Osteocyte (in vitro differentiated cells): ENCODE measurements around the gene MOCOS. TPM values are rescaled to one million over a fixed set of nuclear protein-coding genes. Genes with fewer than 3 reads are reported as not detected.

ENCODE experiments used
- DNase-seq: peaks from one replicate; pipeline ENCODE4 v3.0.0; 2021; ENCODE audit warnings: mixed read lengths; ENCODE audit not compliant: unreplicated experiment; ENCODE audit errors: extremely low spot score
- H3K27ac Mint-ChIP-seq: one replicate; pipeline ENCODE4 v1.8.0; 2021; ENCODE audit warnings: mild to moderate bottlenecking, mixed read lengths; ENCODE audit not compliant: unreplicated experiment
- H3K27me3 Mint-ChIP-seq: one replicate; pipeline ENCODE4 v1.8.0; 2021; ENCODE audit warnings: mixed read lengths; ENCODE audit not compliant: unreplicated experiment
- H3K36me3 Mint-ChIP-seq: one replicate; pipeline ENCODE4 v1.8.0; 2021; ENCODE audit warnings: mixed read lengths; ENCODE audit not compliant: unreplicated experiment
- H3K4me1 Mint-ChIP-seq: one replicate; pipeline ENCODE4 v1.8.0; 2021; ENCODE audit warnings: mixed read lengths; ENCODE audit not compliant: unreplicated experiment
- H3K4me3 Mint-ChIP-seq: one replicate; pipeline ENCODE4 v1.8.0; 2021; ENCODE audit warnings: mild to moderate bottlenecking, moderate library complexity, mixed read lengths; ENCODE audit not compliant: unreplicated experiment
- H3K9me3 Mint-ChIP-seq: one replicate; pipeline ENCODE4 v1.8.0; 2021; ENCODE audit warnings: mixed read lengths; ENCODE audit not compliant: unreplicated experiment
- total RNA-seq: library from RNA; stranded (reverse); gene quantifications from 2 replicates; pipeline ENCODE4 v1.2.1, GENCODE V29; 2021
- TF ChIP-seq, protein P1 (sequence below): fragments of 200-600 bp; sonication (generic); IDR thresholded peaks from 2 replicates; pipeline ENCODE4 v1.5.0; 2021; ENCODE audit warnings: antibody characterized with exemption, mild to moderate bottlenecking, moderate library complexity

The MOCOS gene
- total RNA-seq, 1 donor from 2014 or later: 5.2 TPM

DNA sequence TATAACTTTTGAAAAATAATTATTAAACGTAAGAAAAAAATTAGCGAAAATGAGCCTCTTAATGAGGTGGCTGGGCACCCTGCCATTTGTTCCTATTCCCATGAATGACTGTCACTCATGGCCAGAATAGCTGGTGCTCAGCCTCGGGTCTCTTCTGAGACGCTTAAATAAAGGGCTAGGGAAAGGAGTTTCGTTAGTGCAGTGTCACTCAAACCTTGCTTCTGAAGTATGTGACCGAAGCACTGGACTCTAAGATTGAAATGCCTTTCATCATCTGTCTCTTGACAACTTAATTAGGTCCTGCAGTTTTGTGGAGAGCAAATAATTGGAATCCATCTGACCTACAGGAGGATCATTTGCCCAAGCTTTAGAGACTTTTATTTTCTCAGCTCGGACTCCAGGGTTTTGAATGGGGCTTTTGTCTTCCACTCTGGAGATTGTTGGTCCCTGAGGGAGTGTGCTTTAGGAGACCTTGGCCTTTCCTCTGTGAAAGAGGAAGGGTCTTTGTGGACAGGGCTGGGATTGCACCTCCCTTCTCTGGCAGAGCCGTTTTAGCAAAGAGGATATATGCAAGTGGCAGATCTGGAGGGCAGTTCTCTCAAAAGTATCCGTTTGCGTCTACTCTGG is 67.9 kb downstream of the MOCOS start:
- no peak for DNase-seq
- H3K36me3 Mint-ChIP-seq: peaks cover 4% of the 10 kb centered on the region
- no peak overlapping the region for H3K4me3 Mint-ChIP-seq
- H3K9me3 Mint-ChIP-seq: no peaks in the 10 kb centered on the region
- H3K4me1 Mint-ChIP-seq: peaks cover 15% of the 10 kb centered on the region
- no peak overlapping the region for H3K27ac Mint-ChIP-seq
- TF ChIP-seq, protein P1, sequence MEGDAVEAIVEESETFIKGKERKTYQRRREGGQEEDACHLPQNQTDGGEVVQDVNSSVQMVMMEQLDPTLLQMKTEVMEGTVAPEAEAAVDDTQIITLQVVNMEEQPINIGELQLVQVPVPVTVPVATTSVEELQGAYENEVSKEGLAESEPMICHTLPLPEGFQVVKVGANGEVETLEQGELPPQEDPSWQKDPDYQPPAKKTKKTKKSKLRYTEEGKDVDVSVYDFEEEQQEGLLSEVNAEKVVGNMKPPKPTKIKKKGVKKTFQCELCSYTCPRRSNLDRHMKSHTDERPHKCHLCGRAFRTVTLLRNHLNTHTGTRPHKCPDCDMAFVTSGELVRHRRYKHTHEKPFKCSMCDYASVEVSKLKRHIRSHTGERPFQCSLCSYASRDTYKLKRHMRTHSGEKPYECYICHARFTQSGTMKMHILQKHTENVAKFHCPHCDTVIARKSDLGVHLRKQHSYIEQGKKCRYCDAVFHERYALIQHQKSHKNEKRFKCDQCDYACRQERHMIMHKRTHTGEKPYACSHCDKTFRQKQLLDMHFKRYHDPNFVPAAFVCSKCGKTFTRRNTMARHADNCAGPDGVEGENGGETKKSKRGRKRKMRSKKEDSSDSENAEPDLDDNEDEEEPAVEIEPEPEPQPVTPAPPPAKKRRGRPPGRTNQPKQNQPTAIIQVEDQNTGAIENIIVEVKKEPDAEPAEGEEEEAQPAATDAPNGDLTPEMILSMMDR: no peak
- H3K27me3 Mint-ChIP-seq: no peaks in the 10 kb centered on the region

GRCh38 chr18:36256094-36256493 is 68.8 kb downstream of the MOCOS start:
- Mint-ChIP-seq H3K9me3 (no peaks in the 10 kb centered on the region), H3K4me1 (peaks cover 15% of the 10 kb centered on the region), H3K4me3 (no peak overlapping the region), H3K27me3 (no peaks in the 10 kb centered on the region), H3K36me3 (peaks cover 2% of the 10 kb centered on the region), H3K27ac (no peak overlapping the region)
- DNase-seq: no peak
- TF ChIP-seq, protein P1: no peak

DNA sequence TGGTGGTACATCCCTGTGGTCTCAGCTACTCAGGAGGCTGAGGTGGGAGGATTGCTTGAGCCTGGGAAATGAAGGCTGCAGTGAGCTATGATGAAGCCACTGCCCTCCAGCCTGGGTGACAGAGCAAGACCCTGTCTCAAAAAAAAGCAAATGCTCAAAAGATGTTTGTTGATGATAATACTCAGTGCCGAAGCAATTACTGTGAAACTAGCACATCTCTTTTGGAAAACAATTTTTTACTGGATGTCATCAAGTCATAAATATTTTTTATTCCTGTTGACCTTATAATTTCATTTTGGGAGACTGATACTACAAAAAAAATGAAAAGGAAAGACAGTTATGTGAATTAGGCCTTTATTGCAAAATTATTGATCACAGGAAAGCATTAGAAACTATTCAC is 75.7 kb downstream of the MOCOS start:
- Mint-ChIP-seq H3K36me3 (no peaks in the 10 kb centered on the region), H3K4me1 (peaks cover 2% of the 10 kb centered on the region), H3K27me3 (no peaks in the 10 kb centered on the region), H3K9me3 (no peaks in the 10 kb centered on the region), H3K27ac (no peak overlapping the region), H3K4me3 (no peak overlapping the region)
- TF ChIP-seq, protein P1: no peak
- DNase-seq: no peak

- Mint-ChIP-seq H3K4me1 (peaks cover 2% of the 10 kb centered on the region), H3K9me3 (no peaks in the 10 kb centered on the region), H3K36me3 (peaks cover 5% of the 10 kb centered on the region), H3K27ac (no peak overlapping the region), H3K27me3 (no peaks in the 10 kb centered on the region), H3K4me3 (no peak overlapping the region)
- DNase-seq: no peak
- TF ChIP-seq, protein P1: no peak
Measured at GRCh38 chr18:36264283-36264682, 77.0 kb downstream of the MOCOS start.

DNA sequence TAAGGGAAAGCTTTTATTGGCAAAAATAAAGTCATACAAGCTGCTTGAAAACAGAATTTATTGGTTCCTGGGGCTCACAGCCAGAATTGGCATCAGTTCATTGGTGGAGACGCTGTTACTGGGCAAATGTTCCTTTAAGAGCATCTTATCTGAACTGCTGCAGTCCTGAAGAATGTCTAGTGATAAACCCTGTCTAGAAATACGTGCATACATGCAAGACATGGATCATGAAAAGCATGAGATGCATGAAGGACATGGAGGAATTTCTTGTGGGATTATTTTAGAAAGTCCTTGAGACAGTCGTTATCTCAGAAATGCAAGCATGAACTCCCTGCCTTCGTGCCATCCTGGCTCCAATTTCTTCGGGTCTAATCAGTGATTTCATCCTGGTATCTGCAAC is 77.7 kb downstream of the MOCOS start:
- peaks cover 10% of the 10 kb centered on the region for H3K36me3 Mint-ChIP-seq
- no peak overlapping the region for H3K27ac Mint-ChIP-seq
- no peaks in the 10 kb centered on the region for H3K9me3 Mint-ChIP-seq
- H3K27me3 Mint-ChIP-seq: no peaks in the 10 kb centered on the region
- H3K4me3 Mint-ChIP-seq: no peak overlapping the region
- DNase-seq: no peak
- H3K4me1 Mint-ChIP-seq: peaks cover 2% of the 10 kb centered on the region
- TF ChIP-seq, protein P1: no peak
